Liver (tissue), 9 donors: ENCODE data around the gene TEC. TPM values are rescaled to one million over a fixed set of nuclear protein-coding genes. Genes with fewer than 3 reads are reported as not detected.

ENCODE experiments used
- DNase-seq: peaks from one replicate; pipeline ENCODE4 v3.0.0-alpha.2; 2017; ENCODE audit warnings: low spot score
- H3K27ac ChIP-seq, 2 donors: one replicate each; pipeline ENCODE4 v1.7.0; 2013; ENCODE audit warnings: inconsistent platforms in 2 of 2, low read length in 2 of 2, control low read depth in 1 of 2, low read depth in 1 of 2, mild to moderate bottlenecking in 1 of 2
- H3K27me3 ChIP-seq, 4 donors: one replicate each; pipeline versions ENCODE4 v1.6.1 to v1.7.0; 2013; ENCODE audit warnings: low read length in 3 of 4, inconsistent platforms in 1 of 4, mild to moderate bottlenecking in 1 of 4, moderate library complexity in 1 of 4; ENCODE audit not compliant: control insufficient read depth in 4 of 4, insufficient read depth in 4 of 4
- H3K36me3 ChIP-seq, 4 donors: one replicate each; pipeline versions ENCODE4 v1.6.1 to v1.7.0; 2013; ENCODE audit warnings: low read length in 3 of 4, mild to moderate bottlenecking in 3 of 4, low read depth in 1 of 4, moderate library complexity in 1 of 4; ENCODE audit not compliant: control insufficient read depth in 4 of 4, insufficient read depth in 3 of 4
- H3K4me1 ChIP-seq, 4 donors: one replicate each; pipeline versions ENCODE4 v1.6.1 to v1.7.0; 2013; ENCODE audit warnings: low read length in 3 of 4, mild to moderate bottlenecking in 3 of 4, moderate library complexity in 1 of 4; ENCODE audit not compliant: control insufficient read depth in 4 of 4, insufficient read depth in 4 of 4
- H3K4me3 ChIP-seq, 3 donors: one replicate each; pipeline versions ENCODE4 v1.6.1 to v1.7.0; 2013; ENCODE audit warnings: low read length in 3 of 3, control low read depth in 1 of 3, low read depth in 1 of 3, mild to moderate bottlenecking in 1 of 3
- H3K9ac ChIP-seq, 2 donors: one replicate each; pipeline ENCODE4 v1.7.0; 2013; ENCODE audit warnings: low read length in 2 of 2, mild to moderate bottlenecking in 2 of 2, moderate library complexity in 2 of 2, control low read depth in 1 of 2, low read depth in 1 of 2
- H3K9me3 ChIP-seq, 4 donors: one replicate each; pipeline versions ENCODE4 v1.6.1 to v1.7.0; 2013; ENCODE audit warnings: low read length in 3 of 4; ENCODE audit not compliant: control insufficient read depth in 4 of 4
- ATF3 ChIP-seq: IDR thresholded peaks from 2 replicates; pipeline ENCODE4 v1.6.1; 2016; ENCODE audit warnings: antibody characterized with exemption
- CTCF ChIP-seq: fragments of 150-350 bp; IDR thresholded peaks from 2 replicates; pipeline ENCODE4 v1.5.1; 2017; ENCODE audit warnings: improper control_type of control experiment, low read depth, low read length; ENCODE audit not compliant: missing input control
- EGR1 ChIP-seq, 2 donors: IDR thresholded peaks; 2 replicates each; pipeline ENCODE4 v1.6.1; 2016 to 2018; ENCODE audit warnings: antibody characterized with exemption in 2 of 2, low read depth in 2 of 2
- FOXA1 ChIP-seq: IDR thresholded peaks from 2 replicates; pipeline ENCODE4 v1.6.1; 2016; ENCODE audit warnings: antibody characterized with exemption
- FOXA2 ChIP-seq: IDR thresholded peaks from 2 replicates; pipeline ENCODE4 v1.6.1; 2016; ENCODE audit warnings: antibody characterized with exemption
- GABPA ChIP-seq, 2 donors: IDR thresholded peaks in 1 of 2; conservative IDR thresholded peaks in 1 of 2; 2 replicates each; pipeline ENCODE4 v1.6.1; 2016; ENCODE audit warnings: antibody characterized with exemption in 2 of 2, mild to moderate bottlenecking in 1 of 2, moderate library complexity in 1 of 2
- HNF4A ChIP-seq, 2 donors: conservative IDR thresholded peaks; 2 replicates each; pipeline ENCODE4 v1.6.1; 2016; ENCODE audit warnings: antibody characterized with exemption in 2 of 2, mild to moderate bottlenecking in 2 of 2
- HNF4G ChIP-seq: IDR thresholded peaks from 2 replicates; pipeline ENCODE4 v1.6.1; 2016; ENCODE audit warnings: antibody characterized with exemption
- JUND ChIP-seq, 2 donors: IDR thresholded peaks; 2 replicates each; pipeline ENCODE4 v1.6.1; 2016; ENCODE audit warnings: antibody characterized with exemption in 2 of 2
- MAX ChIP-seq: IDR thresholded peaks from 2 replicates; pipeline ENCODE4 v1.6.1; 2016; ENCODE audit warnings: antibody characterized with exemption
- NR2F2 ChIP-seq: IDR thresholded peaks from 2 replicates; pipeline ENCODE4 v1.6.1; 2016; ENCODE audit warnings: antibody characterized with exemption
- RAD21 ChIP-seq, 2 donors: IDR thresholded peaks; 2 replicates each; pipeline ENCODE4 v1.6.1; 2016; ENCODE audit warnings: antibody characterized with exemption in 2 of 2, mild to moderate bottlenecking in 2 of 2
- REST ChIP-seq: IDR thresholded peaks from 2 replicates; pipeline ENCODE4 v1.6.1; 2016; ENCODE audit warnings: antibody characterized with exemption, mild to moderate bottlenecking
- RXRA ChIP-seq, 2 donors: IDR thresholded peaks; 2 replicates each; pipeline ENCODE4 v1.6.1; 2017 to 2018; ENCODE audit warnings: antibody characterized with exemption in 2 of 2, mild to moderate bottlenecking in 1 of 2
- SP1 ChIP-seq: IDR thresholded peaks from 2 replicates; pipeline ENCODE4 v1.6.1; 2018; ENCODE audit warnings: antibody characterized with exemption, mild to moderate bottlenecking
- TAF1 ChIP-seq: conservative IDR thresholded peaks from 2 replicates; pipeline ENCODE4 v1.6.1; 2016; ENCODE audit warnings: antibody characterized with exemption, mild to moderate bottlenecking
- YY1 ChIP-seq: IDR thresholded peaks from 2 replicates; pipeline ENCODE4 v1.6.1; 2016; ENCODE audit warnings: antibody characterized with exemption, mild to moderate bottlenecking
- ZBTB33 ChIP-seq: IDR thresholded peaks from 2 replicates; pipeline ENCODE4 v1.6.1; 2016; ENCODE audit warnings: antibody characterized with exemption
- WGBS: extraction: QIAGEN DNeasy Blood & Tissue Kit; methylation state at CpG from one replicate; pipeline ENCODE4 v1.1.7; 2013; 5-methylcytosine and 5-hydroxymethylcytosine counted together
- polyA plus RNA-seq, 2 donors: library from polyadenylated mRNA; stranded (reverse) in 1 of 2; unstranded in 1 of 2; fragments of 200-250 nt in 1 of 2; fragments of >200 nt in 1 of 2; fragmentation: Nextera tagmentation in 1 of 2; extraction: Ambion mirVana in 1 of 2; gene quantifications; one replicate each; pipeline versions ENCODE4 v1.2.1 to v1.2.3, GENCODE V29; 2013 to 2015
- total RNA-seq, 2 donors: library from RNA; depleted of rRNA; stranded (reverse); fragments of >200 nt; gene quantifications; one replicate each; pipeline ENCODE4 v1.2.3, GENCODE V29; 2014
- donor health status: healthy.
- donor health status: healthy.
- donor health status: healthy.
- donor health status: healthy.
- donor health status: healthy.

The TEC gene
- total and polyA plus RNA-seq, 4 donors = 1.1 to 4.7 (median 2.0) TPM

GRCh38 chr4:48275247-48275646, 5.6 kb upstream of the TEC start:
- TF ChIP-seq GABPA (IDR thresholded peaks at IDR 0.05 in 1 of 2, conservative IDR thresholded peaks at IDR 0.05 in 1 of 2) = no peak
- no peak for TF ChIP-seq HNF4G
- TF ChIP-seq MAX = no peak
- no peak for TF ChIP-seq TAF1
- no peak for TF ChIP-seq NR2F2
- TF ChIP-seq FOXA1 = no peak
- peak; percentile 68 for TF ChIP-seq CTCF
- no peak for TF ChIP-seq JUND (IDR thresholded peaks at IDR 0.05)
- no peak for TF ChIP-seq ZBTB33
- no peak for TF ChIP-seq YY1
- no peak for TF ChIP-seq ATF3
- TF ChIP-seq RAD21 (IDR thresholded peaks at IDR 0.05) = peak; percentile 88 to 92
- TF ChIP-seq RXRA (IDR thresholded peaks at IDR 0.05) = peak in 1 of 2 donors; percentile 6
- no peak for TF ChIP-seq FOXA2
- TF ChIP-seq EGR1 (IDR thresholded peaks at IDR 0.05; ENCODE audit: low read depth in 2 of 2) = no peak
- no peak for TF ChIP-seq REST
- TF ChIP-seq HNF4A (conservative IDR thresholded peaks at IDR 0.05) = peak in 1 of 2 donors; percentile 21
- TF ChIP-seq SP1 = no peak
- no peak overlapping the region for H3K27ac ChIP-seq
- peaks cover 0 to 6% (median under 1%) of the 10 kb centered on the region in 4 donors for H3K4me1 ChIP-seq
- no peaks in the 10 kb centered on the region for H3K27me3 ChIP-seq
- no peak overlapping the region for H3K9ac ChIP-seq
- DNase-seq = no peak
- H3K9me3 ChIP-seq = peaks cover 0 to 3% (median 0%) of the 10 kb centered on the region in 4 donors
- no peaks in the 10 kb centered on the region for H3K36me3 ChIP-seq
- WGBS = 35% methylated on average over 3 of the region's 3 CpGs
- H3K4me3 ChIP-seq = no peak overlapping the region
